Liver (tissue), 9 donors: Measurements from ENCODE around the gene MOB1A. TPM values are rescaled to one million over a fixed set of nuclear protein-coding genes. Genes with fewer than 3 reads are reported as not detected.

Experiments used
- DNase-seq: peaks from one replicate; pipeline ENCODE4 v3.0.0-alpha.2; 2017; ENCODE audit warnings: low spot score
- H3K27ac ChIP-seq, 2 donors: one replicate each; pipeline ENCODE4 v1.7.0; 2013; ENCODE audit warnings: inconsistent platforms in 2 of 2, low read length in 2 of 2, control low read depth in 1 of 2, low read depth in 1 of 2, mild to moderate bottlenecking in 1 of 2
- H3K27me3 ChIP-seq, 4 donors: one replicate each; pipeline versions ENCODE4 v1.6.1 to v1.7.0; 2013; ENCODE audit warnings: low read length in 3 of 4, inconsistent platforms in 1 of 4, mild to moderate bottlenecking in 1 of 4, moderate library complexity in 1 of 4; ENCODE audit not compliant: control insufficient read depth in 4 of 4, insufficient read depth in 4 of 4
- H3K36me3 ChIP-seq, 4 donors: one replicate each; pipeline versions ENCODE4 v1.6.1 to v1.7.0; 2013; ENCODE audit warnings: low read length in 3 of 4, mild to moderate bottlenecking in 3 of 4, low read depth in 1 of 4, moderate library complexity in 1 of 4; ENCODE audit not compliant: control insufficient read depth in 4 of 4, insufficient read depth in 3 of 4
- H3K4me1 ChIP-seq, 4 donors: one replicate each; pipeline versions ENCODE4 v1.6.1 to v1.7.0; 2013; ENCODE audit warnings: low read length in 3 of 4, mild to moderate bottlenecking in 3 of 4, moderate library complexity in 1 of 4; ENCODE audit not compliant: control insufficient read depth in 4 of 4, insufficient read depth in 4 of 4
- H3K4me3 ChIP-seq, 3 donors: one replicate each; pipeline versions ENCODE4 v1.6.1 to v1.7.0; 2013; ENCODE audit warnings: low read length in 3 of 3, control low read depth in 1 of 3, low read depth in 1 of 3, mild to moderate bottlenecking in 1 of 3
- H3K9ac ChIP-seq, 2 donors: one replicate each; pipeline ENCODE4 v1.7.0; 2013; ENCODE audit warnings: low read length in 2 of 2, mild to moderate bottlenecking in 2 of 2, moderate library complexity in 2 of 2, control low read depth in 1 of 2, low read depth in 1 of 2
- H3K9me3 ChIP-seq, 4 donors: one replicate each; pipeline versions ENCODE4 v1.6.1 to v1.7.0; 2013; ENCODE audit warnings: low read length in 3 of 4; ENCODE audit not compliant: control insufficient read depth in 4 of 4
- ATF3 ChIP-seq: IDR thresholded peaks from 2 replicates; pipeline ENCODE4 v1.6.1; 2016; ENCODE audit warnings: antibody characterized with exemption
- EGR1 ChIP-seq, 2 donors: IDR thresholded peaks; 2 replicates each; pipeline ENCODE4 v1.6.1; 2016 to 2018; ENCODE audit warnings: antibody characterized with exemption in 2 of 2, low read depth in 2 of 2
- FOXA1 ChIP-seq: IDR thresholded peaks from 2 replicates; pipeline ENCODE4 v1.6.1; 2016; ENCODE audit warnings: antibody characterized with exemption
- FOXA2 ChIP-seq: IDR thresholded peaks from 2 replicates; pipeline ENCODE4 v1.6.1; 2016; ENCODE audit warnings: antibody characterized with exemption
- GABPA ChIP-seq, 2 donors: IDR thresholded peaks in 1 of 2; conservative IDR thresholded peaks in 1 of 2; 2 replicates each; pipeline ENCODE4 v1.6.1; 2016; ENCODE audit warnings: antibody characterized with exemption in 2 of 2, mild to moderate bottlenecking in 1 of 2, moderate library complexity in 1 of 2
- HNF4A ChIP-seq, 2 donors: conservative IDR thresholded peaks; 2 replicates each; pipeline ENCODE4 v1.6.1; 2016; ENCODE audit warnings: antibody characterized with exemption in 2 of 2, mild to moderate bottlenecking in 2 of 2
- HNF4G ChIP-seq: IDR thresholded peaks from 2 replicates; pipeline ENCODE4 v1.6.1; 2016; ENCODE audit warnings: antibody characterized with exemption
- JUND ChIP-seq, 2 donors: IDR thresholded peaks; 2 replicates each; pipeline ENCODE4 v1.6.1; 2016; ENCODE audit warnings: antibody characterized with exemption in 2 of 2
- NR2F2 ChIP-seq: IDR thresholded peaks from 2 replicates; pipeline ENCODE4 v1.6.1; 2016; ENCODE audit warnings: antibody characterized with exemption
- RAD21 ChIP-seq, 2 donors: IDR thresholded peaks; 2 replicates each; pipeline ENCODE4 v1.6.1; 2016; ENCODE audit warnings: antibody characterized with exemption in 2 of 2, mild to moderate bottlenecking in 2 of 2
- REST ChIP-seq: IDR thresholded peaks from 2 replicates; pipeline ENCODE4 v1.6.1; 2016; ENCODE audit warnings: antibody characterized with exemption, mild to moderate bottlenecking
- RXRA ChIP-seq, 2 donors: IDR thresholded peaks; 2 replicates each; pipeline ENCODE4 v1.6.1; 2017 to 2018; ENCODE audit warnings: antibody characterized with exemption in 2 of 2, mild to moderate bottlenecking in 1 of 2
- SP1 ChIP-seq: IDR thresholded peaks from 2 replicates; pipeline ENCODE4 v1.6.1; 2018; ENCODE audit warnings: antibody characterized with exemption, mild to moderate bottlenecking
- TAF1 ChIP-seq: conservative IDR thresholded peaks from 2 replicates; pipeline ENCODE4 v1.6.1; 2016; ENCODE audit warnings: antibody characterized with exemption, mild to moderate bottlenecking
- YY1 ChIP-seq: IDR thresholded peaks from 2 replicates; pipeline ENCODE4 v1.6.1; 2016; ENCODE audit warnings: antibody characterized with exemption, mild to moderate bottlenecking
- ZBTB33 ChIP-seq: IDR thresholded peaks from 2 replicates; pipeline ENCODE4 v1.6.1; 2016; ENCODE audit warnings: antibody characterized with exemption
- WGBS: extraction: QIAGEN DNeasy Blood & Tissue Kit; methylation state at CpG from one replicate; pipeline ENCODE4 v1.1.7; 2013; 5-methylcytosine and 5-hydroxymethylcytosine counted together
- polyA plus RNA-seq, 2 donors: library from polyadenylated mRNA; stranded (reverse) in 1 of 2; unstranded in 1 of 2; fragments of 200-250 nt in 1 of 2; fragments of >200 nt in 1 of 2; fragmentation: Nextera tagmentation in 1 of 2; extraction: Ambion mirVana in 1 of 2; gene quantifications; one replicate each; pipeline versions ENCODE4 v1.2.1 to v1.2.3, GENCODE V29; 2013 to 2015
- total RNA-seq, 2 donors: library from RNA; depleted of rRNA; stranded (reverse); fragments of >200 nt; gene quantifications; one replicate each; pipeline ENCODE4 v1.2.3, GENCODE V29; 2014
- TF ChIP-seq, protein P1 (sequence below): fragments of 150-350 bp; IDR thresholded peaks from 2 replicates; pipeline ENCODE4 v1.5.1; 2017; ENCODE audit warnings: improper control_type of control experiment, low read depth, low read length; ENCODE audit not compliant: missing input control
- donor health status: healthy.
- donor health status: healthy.
- donor health status: healthy.
- donor health status: healthy.
- donor health status: healthy.

The MOB1A gene
- total and polyA plus RNA-seq, 4 donors: 15.5 to 44.7 (median 23.0) TPM

GRCh38 chr2:74225698-74226459 is 47.2 kb upstream of the MOB1A start:
- H3K36me3 ChIP-seq: no peaks in the 10 kb centered on the region
- no peak for DNase-seq
- no peaks in the 10 kb centered on the region for H3K4me1 ChIP-seq
- no peak overlapping the region for H3K9ac ChIP-seq
- 88% methylated on average over 4 of the region's 4 CpGs for WGBS
- H3K27me3 ChIP-seq: no peaks in the 10 kb centered on the region
- TF ChIP-seq FOXA2 (no peak), RAD21 (IDR thresholded peaks at IDR 0.05) (no peak), TAF1 (no peak), EGR1 (IDR thresholded peaks at IDR 0.05; ENCODE audit: low read depth in 2 of 2) (no peak), GABPA (IDR thresholded peaks at IDR 0.05 in 1 of 2, conservative IDR thresholded peaks at IDR 0.05 in 1 of 2) (no peak), JUND (IDR thresholded peaks at IDR 0.05) (no peak), HNF4G (no peak), REST (no peak), ZBTB33 (no peak), SP1 (no peak), HNF4A (conservative IDR thresholded peaks at IDR 0.05) (no peak), ATF3 (no peak), NR2F2 (no peak), RXRA (IDR thresholded peaks at IDR 0.05) (no peak), FOXA1 (no peak), YY1 (no peak)
- TF ChIP-seq, protein P1, sequence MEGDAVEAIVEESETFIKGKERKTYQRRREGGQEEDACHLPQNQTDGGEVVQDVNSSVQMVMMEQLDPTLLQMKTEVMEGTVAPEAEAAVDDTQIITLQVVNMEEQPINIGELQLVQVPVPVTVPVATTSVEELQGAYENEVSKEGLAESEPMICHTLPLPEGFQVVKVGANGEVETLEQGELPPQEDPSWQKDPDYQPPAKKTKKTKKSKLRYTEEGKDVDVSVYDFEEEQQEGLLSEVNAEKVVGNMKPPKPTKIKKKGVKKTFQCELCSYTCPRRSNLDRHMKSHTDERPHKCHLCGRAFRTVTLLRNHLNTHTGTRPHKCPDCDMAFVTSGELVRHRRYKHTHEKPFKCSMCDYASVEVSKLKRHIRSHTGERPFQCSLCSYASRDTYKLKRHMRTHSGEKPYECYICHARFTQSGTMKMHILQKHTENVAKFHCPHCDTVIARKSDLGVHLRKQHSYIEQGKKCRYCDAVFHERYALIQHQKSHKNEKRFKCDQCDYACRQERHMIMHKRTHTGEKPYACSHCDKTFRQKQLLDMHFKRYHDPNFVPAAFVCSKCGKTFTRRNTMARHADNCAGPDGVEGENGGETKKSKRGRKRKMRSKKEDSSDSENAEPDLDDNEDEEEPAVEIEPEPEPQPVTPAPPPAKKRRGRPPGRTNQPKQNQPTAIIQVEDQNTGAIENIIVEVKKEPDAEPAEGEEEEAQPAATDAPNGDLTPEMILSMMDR: no peak
- H3K27ac ChIP-seq: no peak overlapping the region
- no peaks in the 10 kb centered on the region for H3K9me3 ChIP-seq
- no peak overlapping the region for H3K4me3 ChIP-seq
